Panc1 (cell line): ENCODE measurements around the gene TBR1.

Source experiments
- CTCF ChIP-seq: fragments of 450-650 bp; IDR thresholded peaks from 2 replicates; pipeline ENCODE4 v1.5.1; 2017; ENCODE audit warnings: mild to moderate bottlenecking
- POLR2AphosphoS5 ChIP-seq: IDR thresholded peaks from 2 replicates; pipeline ENCODE4 v1.6.1; 2012; ENCODE audit warnings: mild to moderate bottlenecking, low read depth, low read length, moderate library complexity
- REST ChIP-seq, 2 experiments: IDR thresholded peaks; 2 replicates each; pipeline ENCODE4 v1.6.1; 2011 to 2012; ENCODE audit warnings: low read depth in 2 of 2, control low read depth in 1 of 2, low read length in 1 of 2, mild to moderate bottlenecking in 1 of 2, moderate library complexity in 1 of 2; ENCODE audit not compliant: insufficient read depth in 1 of 2

- TF ChIP-seq CTCF (no peak), REST (IDR thresholded peaks at IDR 0.05; ENCODE audit: insufficient read depth in 1 of 2, low read depth in 2 of 2, low read length in 1 of 2) (no peak), POLR2AphosphoS5 (no peak)
These were observed 41.7 kb upstream of the TBR1 start for GRCh38 chr2:161374446-161374845.
